T-helper 2 cell treated with Interferon-gamma antibody and Interleukin-4, amounts not matched to agents 100 ng/mL and 5 ng/mL, for 36 hours (primary cell): ENCODE measurements around the gene MS4A6A. TPM values are rescaled to one million over a fixed set of nuclear protein-coding genes. Genes with fewer than 3 reads are reported as not detected.
"Not testable (repeated sequence)": the region's sequence is repeated elsewhere in the genome, so short reads cannot be mapped to it uniquely, and the experiment has no call there.

Experiments
- intact Hi-C: fragments of 100-400 bp; cut with micrococcal nuclease; formaldehyde crosslinking; loops from one replicate; pipeline ENCODE4 v1.15.1; 2023
- total RNA-seq: library from RNA; stranded (reverse); gene quantifications from 2 replicates; pipeline ENCODE4 v1.2.3, GENCODE V29; 2022

MS4A6A gene
- total RNA-seq, 1 donor from 2014 or later, result not detected

- intact Hi-C loops, result loop anchor here (1.0 kb wide), 1 partner anchor 307 kb away; no protein-coding TSS in a partner anchor
Observed at GRCh38 chr11:60130496-60130895, 52.4 kb downstream of the MS4A6A start.

GRCh38 chr11:60129853-60130252 lies 53.0 kb downstream of the MS4A6A start:
- intact Hi-C loops, result loop anchor here (1.0 kb wide), 1 partner anchor 307 kb away; no protein-coding TSS in a partner anchor

GRCh38 chr11:60128866-60129265 lies 54.0 kb downstream of the MS4A6A start:
- intact Hi-C loops, result not testable (repeated sequence)

GRCh38 chr11:60128376-60128775 lies 54.5 kb downstream of the MS4A6A start:
- intact Hi-C loops, result no loop called here

- intact Hi-C loops, result no loop called here
Observed at GRCh38 chr11:60127311-60127811, 55.5 kb downstream of the MS4A6A start.

- intact Hi-C loops, result no loop called here
Observed at GRCh38 chr11:60125956-60126585, 56.8 kb downstream of the MS4A6A start.

- intact Hi-C loops, result no loop called here
Observed at GRCh38 chr11:60124802-60125432, 58.0 kb downstream of the MS4A6A start.

Other genes with a start within 250 kb of the MS4A6A start
- gene OOSP1, start 244.7 kb downstream of the MS4A6A start, total RNA-seq, result not detected in 2 replicates
- not detected in 2 replicates for gene OOSP4A, start 219.1 kb downstream of the MS4A6A start, total RNA-seq
- gene OOSP4B, start 165.9 kb downstream of the MS4A6A start, total RNA-seq, result not detected in 2 replicates
- gene OOSP2, start 142.7 kb downstream of the MS4A6A start, total RNA-seq, result not detected in 2 replicates
- not detected in 2 replicates for gene MS4A3, start 126.4 kb downstream of the MS4A6A start, total RNA-seq
- gene MS4A2, start 94.4 kb downstream of the MS4A6A start, total RNA-seq, result not detected in 2 replicates
- 0.16 TPM in 1 of 2 replicates, not detected in the other for gene MS4A4E, start 60.1 kb upstream of the MS4A6A start, total RNA-seq
- gene MS4A4A, start 97.6 kb upstream of the MS4A6A start, total RNA-seq, result not detected in 2 replicates
- not detected in 2 replicates for gene MS4A6E, start 144.2 kb upstream of the MS4A6A start, total RNA-seq
- not detected in 2 replicates for gene MS4A7, start 195.4 kb upstream of the MS4A6A start, total RNA-seq
- gene MS4A14, start 213.4 kb upstream of the MS4A6A start, total RNA-seq, result not detected in 2 replicates
- gene MS4A5, start 246.5 kb upstream of the MS4A6A start, total RNA-seq, result not detected in 2 replicates